Measurements from ENCODE around the gene NIP7.
A peak's percentile ranks its signal among the peaks of the same experiment; 100 is the strongest.

The NIP7 gene

DNA sequence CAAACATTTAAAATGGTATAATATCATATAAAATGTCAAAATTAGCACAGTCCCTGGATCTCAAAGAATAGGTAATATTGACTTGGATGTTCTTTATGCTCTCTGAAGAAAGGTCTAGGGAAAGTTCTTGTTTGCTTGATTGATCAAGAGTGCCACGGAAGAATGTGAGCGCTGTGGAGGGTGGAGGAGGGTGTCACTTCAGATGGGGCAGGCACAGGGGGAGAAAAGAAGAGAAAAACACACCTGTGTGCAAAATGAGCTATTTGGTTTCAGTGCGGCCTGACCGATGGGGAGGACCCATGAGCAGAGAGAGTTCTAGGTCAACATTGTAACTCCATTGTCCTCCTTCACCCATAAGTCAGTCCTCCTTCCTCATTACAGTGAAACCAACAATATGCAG is 37.3 kb upstream of the NIP7 start:
- H3K4me3 ChIP-seq (ENCODE audit: low read depth, low read length) = no peak overlapping the region
- no peak for TF ChIP-seq CTCF (IDR thresholded peaks at IDR 0.05; ENCODE audit: low read depth, low read length)

DNA sequence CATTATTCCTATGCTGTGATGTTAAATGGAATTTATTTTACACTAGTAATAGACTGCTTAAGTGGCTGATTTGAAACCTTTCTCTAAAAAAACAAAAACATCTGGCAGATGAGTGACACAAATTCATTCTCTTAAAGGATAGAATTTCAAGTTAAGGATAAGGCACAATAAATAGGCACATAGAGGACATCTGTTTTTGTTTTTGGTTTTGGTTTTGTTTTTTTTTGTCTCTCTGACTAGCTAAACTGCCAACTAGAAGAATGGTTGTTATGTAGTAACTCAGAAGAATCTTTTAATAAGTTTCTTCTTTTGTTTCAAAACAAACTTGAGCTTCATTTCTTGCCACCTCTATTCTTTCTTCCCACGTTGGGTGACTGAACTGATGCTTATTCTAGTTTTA is 33.5 kb upstream of the NIP7 start:
- no peak overlapping the region for H3K4me3 ChIP-seq (ENCODE audit: low read depth, low read length)
- no peak for TF ChIP-seq CTCF (IDR thresholded peaks at IDR 0.05; ENCODE audit: low read depth, low read length)

- TF ChIP-seq CTCF (IDR thresholded peaks at IDR 0.05; ENCODE audit: low read depth, low read length) = no peak
These were observed 32.5 kb upstream of the NIP7 start for GRCh38 chr16:69307091-69307490.

GRCh38 chr16:69307856-69308255 is 31.7 kb upstream of the NIP7 start:
- no peak for TF ChIP-seq CTCF (IDR thresholded peaks at IDR 0.05; ENCODE audit: low read depth, low read length)
- no peak overlapping the region for H3K4me3 ChIP-seq (ENCODE audit: low read depth, low read length)

More at GRCh38 chr16:69307091-69307490, 32.5 kb upstream of the NIP7 start:
- no peak overlapping the region for H3K4me3 ChIP-seq (ENCODE audit: low read depth, low read length)

DNA sequence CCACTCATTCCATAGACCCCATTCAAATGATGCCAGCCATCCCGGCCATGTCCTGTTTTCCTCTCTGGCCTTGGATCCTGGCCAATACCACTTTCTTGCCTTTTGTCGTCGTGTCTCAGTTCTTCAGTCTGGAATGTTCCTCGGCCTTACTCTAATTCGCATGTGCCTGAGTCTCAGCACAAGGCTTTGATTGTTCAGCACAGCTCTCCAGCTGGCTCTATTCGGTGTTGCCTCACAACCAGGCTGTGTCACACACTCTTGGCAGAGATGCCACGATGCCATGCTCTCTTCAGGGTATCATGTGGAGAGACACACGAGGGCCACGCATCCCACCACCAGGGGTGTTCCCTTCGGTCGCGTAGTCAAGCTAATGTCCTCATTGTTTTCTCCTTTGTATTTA is 30.3 kb upstream of the NIP7 start:
- H3K4me3 ChIP-seq (ENCODE audit: low read depth, low read length) = no peak overlapping the region
- no peak for TF ChIP-seq CTCF (IDR thresholded peaks at IDR 0.05; ENCODE audit: low read depth, low read length)

DNA sequence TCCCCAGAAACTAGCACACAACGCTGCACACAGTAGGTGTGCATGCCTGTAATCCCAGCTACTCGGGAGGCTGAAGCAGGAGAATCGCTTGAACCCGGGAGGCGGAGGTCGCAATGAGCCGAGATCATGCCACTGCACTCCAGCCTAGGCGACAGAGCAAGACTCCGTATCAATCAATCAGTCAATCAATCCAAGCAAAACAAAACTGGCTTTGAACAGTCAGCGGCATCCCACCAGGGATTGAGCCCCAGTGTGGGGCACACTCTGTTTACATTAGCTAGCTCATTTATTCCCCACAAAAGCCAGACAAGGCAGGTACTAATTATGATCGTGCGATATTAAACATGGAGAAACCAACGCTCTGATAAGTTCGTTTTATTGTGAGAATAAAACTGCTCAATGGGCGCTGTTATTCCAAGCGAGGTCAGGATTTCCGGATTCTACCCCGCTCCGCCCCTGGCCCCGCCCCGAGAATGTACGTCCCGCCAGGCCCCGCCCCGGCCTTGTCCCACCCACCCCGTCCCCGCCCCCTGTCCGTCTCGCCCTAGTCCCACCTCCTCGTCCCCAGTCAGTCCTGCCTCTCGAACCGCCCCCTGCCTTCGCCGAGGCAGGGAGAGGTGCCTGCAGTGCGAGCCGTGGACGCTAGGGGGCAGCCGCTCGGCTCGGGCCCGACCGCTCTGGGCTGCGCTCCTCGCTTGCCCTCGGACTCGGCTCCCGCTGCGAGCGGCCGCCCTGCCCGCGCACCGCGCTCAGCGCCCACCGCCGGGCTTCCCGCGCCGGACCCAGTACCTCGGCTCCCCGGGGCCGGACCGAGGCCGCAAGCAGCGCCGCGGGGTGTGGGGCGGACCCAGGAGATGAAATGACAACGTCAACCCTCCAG is 28.7 kb upstream of the NIP7 start, which contains the start of gene VPS4A:
TSS of gene VPS4A (plus strand) at position 698 of the 880 bp plus-strand sequence. CDS start at position 860, 162 bp downstream.
- peak within 1 kb of the TSS; percentile 85 for H3K4me3 ChIP-seq (ENCODE audit: low read depth, low read length)
- TF ChIP-seq CTCF (IDR thresholded peaks at IDR 0.05; ENCODE audit: low read depth, low read length) = peak; percentile 78
